HCT116 (cell line): ENCODE measurements around the gene HSPB7. TPM values are rescaled to one million over a fixed set of nuclear protein-coding genes. Genes with fewer than 3 reads are reported as not detected.

Source experiments
- ATAC-seq: fragments of 200-7000 bp; cut with Tn5 transposase; 2 replicates; pipeline ENCODE4 v1.9.1; 2020; ENCODE audit warnings: mild to moderate bottlenecking, moderate library complexity
- BruUV-seq: library from RNA; stranded (reverse); fragments of 400-500 nt; replicated peaks from 2 replicates; lab custom pipeline; 2021; lab: Mats Ljungman, UMichigan
- CTCF ChIA-PET: fragments of 300-600 bp; sonication (Branson Sonifier 250); formaldehyde crosslinking; loops from one replicate; lab custom pipeline; 2021; ENCODE audit warnings: antibody characterized with exemption; lab: Charles Lee
- POLR2A ChIA-PET: fragments of 300-600, 350-600 bp; sonication (Branson Sonifier 250); formaldehyde crosslinking; loops from one replicate; lab custom pipeline; 2021; ENCODE audit warnings: antibody characterized with exemption; lab: Charles Lee
- RAD21 ChIA-PET, 2 experiments: fragments of 300-600 bp; sonication (Branson Sonifier 250); formaldehyde crosslinking; loops; one replicate each; lab custom pipeline; 2023; ENCODE audit warnings: low total read pairs in 2 of 2; ENCODE audit not compliant: uncharacterized antibody in 2 of 2, unreplicated experiment in 2 of 2, low non-redundant PET in 1 of 2; lab: Charles Lee
- DNase-seq: peaks from one replicate; pipeline ENCODE4 v3.0.0-alpha.2; 2010; ENCODE audit warnings: low read depth, low spot score
- H2AFZ ChIP-seq: fragments of 200-600 bp; shearing (Covaris generic), sonication (generic); 2 replicates; pipeline ENCODE4 v1.6.1; 2017; ENCODE audit warnings: low read depth, mixed run types, mixed read lengths, antibody characterized with exemption, low read length; ENCODE audit not compliant: poor library complexity, severe bottlenecking
- H3K27ac ChIP-seq: 2 replicates; pipeline ENCODE4 v1.5.1; 2012; ENCODE audit warnings: low read depth, low read length
- H3K27me3 ChIP-seq: fragments of 200-600 bp; sonication (generic); 2 replicates; pipeline ENCODE4 v1.6.1; 2016; ENCODE audit warnings: mixed run types, low read length, mixed read lengths; ENCODE audit not compliant: insufficient read depth
- H3K36me3 ChIP-seq, 2 experiments: fragments of 200-500 bp in 1 of 2; fragments of 200-600 bp in 1 of 2; sonication (Bioruptor generic) in 1 of 2; sonication (generic) in 1 of 2; 2 replicates each; pipeline versions ENCODE4 v1.5.1 to v1.6.1; 2014 to 2016; ENCODE audit warnings: low read length in 2 of 2, inconsistent platforms in 1 of 2, mixed read lengths in 1 of 2, mixed run types in 1 of 2; ENCODE audit not compliant: insufficient read depth in 2 of 2, control insufficient read depth in 1 of 2
- H3K4me1 ChIP-seq, 2 experiments: fragments of 200-600 bp in 1 of 2; sonication (generic) in 1 of 2; 2 replicates each; pipeline versions ENCODE4 v1.5.1 to v1.6.1; 2012 to 2017; ENCODE audit warnings: low read length in 2 of 2, inconsistent platforms in 1 of 2, mild to moderate bottlenecking in 1 of 2, mixed read lengths in 1 of 2, mixed run types in 1 of 2, moderate library complexity in 1 of 2; ENCODE audit not compliant: insufficient read depth in 2 of 2, control insufficient read depth in 1 of 2
- H3K4me2 ChIP-seq: fragments of 200-600 bp; sonication (generic); 2 replicates; pipeline ENCODE4 v1.6.1; 2017; ENCODE audit warnings: mixed run types, low read length, mixed read lengths
- H3K4me3 ChIP-seq, 2 experiments: fragments of 200-600 bp in 1 of 2; sonication (generic) in 1 of 2; replicated peaks in 1 of 2; 2 replicates each; pipeline ENCODE4 v1.5.1; 2011 to 2016; ENCODE audit warnings: low read length in 2 of 2, control low read depth in 1 of 2, low read depth in 1 of 2, mild to moderate bottlenecking in 1 of 2, mixed read lengths in 1 of 2, mixed run types in 1 of 2
- H3K79me2 ChIP-seq: fragments of 200-600 bp; sonication (generic); 2 replicates; pipeline ENCODE4 v1.6.1; 2017; ENCODE audit warnings: mild to moderate bottlenecking, mixed run types, low read length, moderate library complexity, mixed read lengths; ENCODE audit not compliant: insufficient read depth
- H3K9ac ChIP-seq: fragments of 200-600 bp; sonication (generic); 2 replicates; pipeline ENCODE4 v1.6.1; 2016; ENCODE audit warnings: low read length, mixed read lengths
- H3K9me2 ChIP-seq: fragments of 200-600 bp; sonication (generic), shearing (Covaris generic); 2 replicates; pipeline ENCODE4 v1.6.1; 2017; ENCODE audit warnings: mixed run types, mild to moderate bottlenecking, moderate library complexity; ENCODE audit not compliant: insufficient read depth
- H3K9me3 ChIP-seq, 2 experiments: fragments of 200-500 bp in 1 of 2; fragments of 200-600 bp in 1 of 2; sonication (Bioruptor generic) in 1 of 2; sonication (generic) in 1 of 2; 2 replicates each; pipeline ENCODE4 v1.6.1; 2014 to 2017; ENCODE audit warnings: low read length in 2 of 2, mixed read lengths in 2 of 2, inconsistent platforms in 1 of 2, low read depth in 1 of 2, mild to moderate bottlenecking in 1 of 2, mixed run types in 1 of 2, moderate library complexity in 1 of 2; ENCODE audit not compliant: control insufficient read depth in 1 of 2, insufficient read depth in 1 of 2
- H4K20me1 ChIP-seq: fragments of 200-600 bp; sonication (generic), shearing (Covaris generic); 2 replicates; pipeline ENCODE4 v1.6.1; 2017; ENCODE audit warnings: mixed run types, mild to moderate bottlenecking, moderate library complexity; ENCODE audit not compliant: insufficient read depth
- CTCF ChIP-seq, 3 experiments: fragments of 200-600 bp in 1 of 3; sonication (generic) in 1 of 3; IDR thresholded peaks in 2 of 3; conservative IDR thresholded peaks in 1 of 3; 2 replicates each; pipeline ENCODE4 v1.5.1; 2012 to 2017; ENCODE audit warnings: low read depth in 2 of 3, low read length in 2 of 3, antibody characterized with exemption in 1 of 3, borderline replicate concordance in 1 of 3, control low read depth in 1 of 3, mild to moderate bottlenecking in 1 of 3, mixed read lengths in 1 of 3, mixed run types in 1 of 3, moderate library complexity in 1 of 3; ENCODE audit not compliant: insufficient read depth in 1 of 3
- EGR1 ChIP-seq: IDR thresholded peaks from 2 replicates; pipeline ENCODE4 v1.6.1; 2012; ENCODE audit warnings: low read depth
- ELF1 ChIP-seq: IDR thresholded peaks from 2 replicates; pipeline ENCODE4 v1.6.1; 2012; ENCODE audit warnings: low read depth, borderline replicate concordance
- EZH2 ChIP-seq: fragments of 200-600 bp; sonication (generic); IDR thresholded peaks from 2 replicates; pipeline ENCODE4 v1.6.1; 2017; ENCODE audit warnings: antibody characterized with exemption, mixed run types
- EZH2phosphoT487 ChIP-seq: fragments of 200-600 bp; IDR thresholded peaks from 2 replicates; pipeline ENCODE4 v1.6.1; 2018; ENCODE audit warnings: antibody characterized with exemption, borderline replicate concordance
- JUND ChIP-seq: IDR thresholded peaks from 2 replicates; pipeline ENCODE4 v1.6.1; 2012
- MAX ChIP-seq: IDR thresholded peaks from 2 replicates; pipeline ENCODE4 v1.6.1; 2012
- POLR2AphosphoS5 ChIP-seq: IDR thresholded peaks from 2 replicates; pipeline ENCODE4 v1.6.1; 2011; ENCODE audit warnings: mild to moderate bottlenecking, low read depth, low read length, moderate library complexity
- SIN3A ChIP-seq: IDR thresholded peaks from 2 replicates; pipeline ENCODE4 v1.6.1; 2012; ENCODE audit warnings: low read depth
- SP1 ChIP-seq: IDR thresholded peaks from 2 replicates; pipeline ENCODE4 v1.6.1; 2012; ENCODE audit warnings: low read depth
- SRF ChIP-seq: IDR thresholded peaks from 2 replicates; pipeline ENCODE4 v1.6.1; 2012; ENCODE audit warnings: low read depth
- TCF7L2 ChIP-seq: IDR thresholded peaks from 2 replicates; pipeline ENCODE4 v1.7.0; 2011; ENCODE audit warnings: borderline replicate concordance, inconsistent platforms; ENCODE audit not compliant: insufficient read depth, insufficient read length; ENCODE audit errors: extremely low read depth
- YY1 ChIP-seq: IDR thresholded peaks from 2 replicates; pipeline ENCODE4 v1.6.1; 2011; ENCODE audit warnings: low read length, low read depth, moderate library complexity, mild to moderate bottlenecking; ENCODE audit not compliant: insufficient replicate concordance; ENCODE audit errors: extremely low read depth
- ZFX ChIP-seq: fragments of 450-650 bp; IDR thresholded peaks from 2 replicates; pipeline ENCODE4 v1.6.1; 2017
- ZNF274 ChIP-seq: fragments of 200-500 bp; sonication (Bioruptor generic); IDR thresholded peaks from 2 replicates; pipeline ENCODE4 v1.6.1; 2014; ENCODE audit warnings: mild to moderate bottlenecking, low read depth, low read length, inconsistent platforms
- intact Hi-C: fragments of 100-400 bp; cut with micrococcal nuclease; formaldehyde crosslinking; loops from 2 replicates; pipeline ENCODE4 v1.10.0; 2022
- total RNA-seq: library from RNA; stranded (reverse); gene quantifications from one replicate; pipeline ENCODE4 v1.2.1, GENCODE V29; 2021; ENCODE audit not compliant: unreplicated experiment

The HSPB7 gene
- total RNA-seq, 1 experiment from 2014 or later = 0.27 TPM

GRCh38 chr1:16013220-16013907 is 4.5 kb downstream of the HSPB7 start (continued):
- TF ChIP-seq YY1 = no peak

GRCh38 chr1:16012590-16013219 is 5.1 kb downstream of the HSPB7 start:
- H3K4me2 ChIP-seq = peak overlapping the region; percentile 85
- no peaks in the 10 kb centered on the region for H3K27me3 ChIP-seq
- ATAC-seq = peak; percentile 62
- H2AFZ ChIP-seq = peak overlapping the region; percentile 7
- H3K4me1 ChIP-seq = peaks cover 10 to 24% of the 10 kb centered on the region in 2 experiments
- peak; percentile 52 for TF ChIP-seq TCF7L2
- TF ChIP-seq POLR2AphosphoS5 = peak; percentile 36; the same call in 1 of the 2 replicates
- TF ChIP-seq ELF1 = no peak
- TF ChIP-seq ZNF274 = no peak
- no peak for TF ChIP-seq EZH2phosphoT487
- no peak for TF ChIP-seq SRF
- TF ChIP-seq CTCF (IDR thresholded peaks at IDR 0.05 in 2 of 3, conservative IDR thresholded peaks at IDR 0.05 in 1 of 3; ENCODE audit: borderline replicate concordance in 1 of 3, insufficient read depth in 1 of 3, low read depth in 2 of 3, low read length in 2 of 3) = peak in 2 of 3 experiments; percentile 2 to 28; a peak in 2 of 6 replicates
- no peak for TF ChIP-seq JUND
- no peak for TF ChIP-seq SP1
- TF ChIP-seq MAX = no peak
- TF ChIP-seq EGR1 = no peak
- no peak for TF ChIP-seq SIN3A
- peak; percentile 63; the same call in 1 of the 2 replicates for TF ChIP-seq ZFX
- no peak for TF ChIP-seq EZH2
- intact Hi-C loops = no loop called here
- CTCF ChIA-PET = interaction anchor here (1.3 kb wide), 1 partner anchor 69 kb away, joined by 3 read pairs; no protein-coding TSS in a partner anchor
- H4K20me1 ChIP-seq = no peaks in the 10 kb centered on the region
- no peaks in the 10 kb centered on the region for H3K9me3 ChIP-seq
- H3K9me2 ChIP-seq = no peaks in the 10 kb centered on the region
- H3K4me3 ChIP-seq = peak overlapping the region; percentile 36 to 58
- H3K27ac ChIP-seq = peak overlapping the region; percentile 43; the same call in 1 of the 2 replicates
- POLR2A ChIA-PET = no interaction called here
- BruUV-seq = no TSS peak
- DNase-seq = peak; percentile 8
- H3K9ac ChIP-seq = peak overlapping the region; percentile 66
- no peaks in the 10 kb centered on the region for H3K79me2 ChIP-seq
- H3K36me3 ChIP-seq = no peaks in the 10 kb centered on the region
- RAD21 ChIA-PET = no interaction called here
